Body of pancreas (tissue), 4 donors: ENCODE measurements around the gene CX3CL1.

Experiments used
- POLR2A ChIP-seq, 3 donors: fragments of 450-650 bp; IDR thresholded peaks; one replicate each; pipeline ENCODE4 v1.6.1; 2016; ENCODE audit warnings: antibody characterized with exemption in 3 of 3, mild to moderate bottlenecking in 2 of 3
- TF ChIP-seq, protein P1 (sequence below), 7 experiments: fragments of 450-650 bp in 4 of 7; fragments of 200-600 bp in 3 of 7; sonication (generic) in 3 of 7; IDR thresholded peaks; one replicate each; pipeline ENCODE4 v1.5.1; 2016 to 2019; ENCODE audit warnings: antibody characterized with exemption in 7 of 7

DNA sequence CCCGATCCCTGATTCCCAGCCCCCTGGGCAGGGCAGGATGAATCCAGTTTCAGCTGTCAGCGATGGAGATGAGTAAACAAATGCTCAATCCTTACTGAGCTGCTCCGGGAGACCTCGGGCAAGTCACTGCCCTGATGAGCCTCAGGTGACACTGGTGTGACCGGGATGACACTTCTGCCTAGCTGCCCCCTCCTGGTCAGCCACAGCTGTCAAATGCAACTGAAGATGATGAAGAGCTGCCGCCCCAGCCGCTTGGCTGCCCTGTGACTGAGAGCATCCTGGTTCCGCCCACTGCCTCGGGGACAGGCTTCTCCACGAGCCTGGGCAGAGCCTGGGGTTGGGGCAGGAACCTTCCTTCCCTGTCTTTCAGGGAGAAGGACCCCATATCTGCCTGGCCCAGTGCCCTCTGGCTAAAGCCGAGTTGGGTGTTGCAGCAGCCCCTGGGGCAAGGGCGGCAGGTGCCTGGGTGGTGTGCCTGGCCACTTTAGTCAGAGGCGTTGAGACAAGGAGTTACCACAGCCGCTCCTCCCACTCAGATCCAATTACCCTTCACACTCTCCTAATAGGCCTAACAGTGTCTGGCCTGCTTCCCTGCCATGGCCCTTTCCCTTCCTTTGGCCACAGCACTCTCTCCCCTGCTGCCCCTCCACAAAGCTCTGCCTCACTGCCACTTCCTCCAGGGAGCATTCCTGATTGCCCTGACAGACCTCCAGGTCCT is 37.7 kb downstream of the CX3CL1 start:
- TF ChIP-seq POLR2A (IDR thresholded peaks at IDR 0.05) = no peak
- TF ChIP-seq, protein P1, sequence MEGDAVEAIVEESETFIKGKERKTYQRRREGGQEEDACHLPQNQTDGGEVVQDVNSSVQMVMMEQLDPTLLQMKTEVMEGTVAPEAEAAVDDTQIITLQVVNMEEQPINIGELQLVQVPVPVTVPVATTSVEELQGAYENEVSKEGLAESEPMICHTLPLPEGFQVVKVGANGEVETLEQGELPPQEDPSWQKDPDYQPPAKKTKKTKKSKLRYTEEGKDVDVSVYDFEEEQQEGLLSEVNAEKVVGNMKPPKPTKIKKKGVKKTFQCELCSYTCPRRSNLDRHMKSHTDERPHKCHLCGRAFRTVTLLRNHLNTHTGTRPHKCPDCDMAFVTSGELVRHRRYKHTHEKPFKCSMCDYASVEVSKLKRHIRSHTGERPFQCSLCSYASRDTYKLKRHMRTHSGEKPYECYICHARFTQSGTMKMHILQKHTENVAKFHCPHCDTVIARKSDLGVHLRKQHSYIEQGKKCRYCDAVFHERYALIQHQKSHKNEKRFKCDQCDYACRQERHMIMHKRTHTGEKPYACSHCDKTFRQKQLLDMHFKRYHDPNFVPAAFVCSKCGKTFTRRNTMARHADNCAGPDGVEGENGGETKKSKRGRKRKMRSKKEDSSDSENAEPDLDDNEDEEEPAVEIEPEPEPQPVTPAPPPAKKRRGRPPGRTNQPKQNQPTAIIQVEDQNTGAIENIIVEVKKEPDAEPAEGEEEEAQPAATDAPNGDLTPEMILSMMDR (IDR thresholded peaks at IDR 0.05) = no peak
